MM.1S (cell line): ENCODE data around the gene PLPP7.

Experiments
- CTCF ChIP-seq: fragments of 300-600 bp; sonication (generic); IDR thresholded peaks from 2 replicates; pipeline ENCODE4 v1.5.1; 2016; ENCODE audit warnings: antibody characterized with exemption, low read length, mixed read lengths
- EZH2 ChIP-seq: fragments of 300-600 bp; sonication (generic); optimal IDR thresholded peaks from 2 replicates; pipeline ENCODE3; 2017; ENCODE audit warnings: low read depth, mild to moderate bottlenecking, antibody characterized with exemption, low read length, mixed read lengths
- EZH2phosphoT487 ChIP-seq: fragments of 300-600 bp; sonication (generic); IDR thresholded peaks from 2 replicates; pipeline ENCODE4 v1.6.1; 2018; ENCODE audit warnings: antibody characterized with exemption, low read length

- TF ChIP-seq CTCF (no peak), EZH2 (no peak), EZH2phosphoT487 (no peak)
These were observed 15.3 kb downstream of the PLPP7 start for GRCh38 chr9:131304676-131305355.
